ENCODE measurements around the gene ADAD2.

Gene ADAD2

DNA sequence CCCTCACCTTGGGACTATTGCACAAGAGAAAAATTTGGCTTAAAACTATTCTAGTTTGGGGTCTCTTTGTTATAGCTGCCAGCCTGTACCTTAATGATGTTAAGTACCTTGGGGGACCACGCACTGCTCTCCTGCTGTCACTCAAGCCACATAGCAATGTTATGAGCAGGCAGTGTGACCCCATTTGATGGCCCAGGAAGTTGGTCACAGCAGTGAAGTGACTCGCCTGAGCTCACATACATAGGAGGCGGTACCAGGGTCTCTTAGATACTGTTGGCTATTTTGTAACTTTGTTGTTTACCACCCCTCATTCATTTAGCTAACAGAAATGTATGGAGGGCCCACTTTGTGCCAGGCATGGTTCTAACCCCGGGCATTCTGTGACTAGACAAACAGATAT, 32.5 kb downstream of the ADAD2 start:
- CTCF ChIA-PET, result interaction anchor here (0.6 to 1.2 kb wide), 4 partner anchors 10 to 296 kb away, joined by 3 to 6 read pairs (median 4); no protein-coding TSS in a partner anchor
- H3K4me3 ChIP-seq (ENCODE audit: low read depth, low read length), result no peak overlapping the region
- TF ChIP-seq KLF17 (tag by site-specific recombination; IDR thresholded peaks at IDR 0.05) (no peak), TRIM28 (IDR thresholded peaks at IDR 0.05; ENCODE audit: borderline replicate concordance, low read length) (no peak), YY2 (tag by site-specific recombination; IDR thresholded peaks at IDR 0.05) (no peak), ZNF19 (tag by site-specific recombination; IDR thresholded peaks at IDR 0.05; ENCODE audit: low read depth) (no peak), ZNF600 (tag by site-specific recombination; IDR thresholded peaks at IDR 0.05) (no peak), ZNF639 (tag by site-specific recombination; IDR thresholded peaks at IDR 0.05) (no peak), ZNF561 (tag by site-specific recombination; IDR thresholded peaks at IDR 0.05; ENCODE audit: borderline replicate concordance) (no peak), ZNF335 (tag by site-specific recombination; conservative IDR thresholded peaks at IDR 0.05) (no peak), ZNF830 (tag by site-specific recombination; IDR thresholded peaks at IDR 0.05; ENCODE audit: low read depth) (no peak), KLF8 (tag by site-specific recombination; IDR thresholded peaks at IDR 0.05) (no peak), MYNN (tag by site-specific recombination; IDR thresholded peaks at IDR 0.05; ENCODE audit: borderline replicate concordance) (no peak), GLI4 (tag by site-specific recombination; IDR thresholded peaks at IDR 0.05) (no peak), PRDM4 (tag by site-specific recombination; IDR thresholded peaks at IDR 0.05) (no peak), PRDM10 (tag by site-specific recombination; IDR thresholded peaks at IDR 0.05) (no peak), ZNF155 (tag by site-specific recombination; IDR thresholded peaks at IDR 0.05) (no peak), ZBTB8A (tag by site-specific recombination; IDR thresholded peaks at IDR 0.05) (no peak), YY1 (tag by site-specific recombination; IDR thresholded peaks at IDR 0.05) (no peak), ZNF138 (tag by site-specific recombination; IDR thresholded peaks at IDR 0.05; ENCODE audit: borderline replicate concordance) (no peak)
- TF ChIP-seq, protein P1, sequence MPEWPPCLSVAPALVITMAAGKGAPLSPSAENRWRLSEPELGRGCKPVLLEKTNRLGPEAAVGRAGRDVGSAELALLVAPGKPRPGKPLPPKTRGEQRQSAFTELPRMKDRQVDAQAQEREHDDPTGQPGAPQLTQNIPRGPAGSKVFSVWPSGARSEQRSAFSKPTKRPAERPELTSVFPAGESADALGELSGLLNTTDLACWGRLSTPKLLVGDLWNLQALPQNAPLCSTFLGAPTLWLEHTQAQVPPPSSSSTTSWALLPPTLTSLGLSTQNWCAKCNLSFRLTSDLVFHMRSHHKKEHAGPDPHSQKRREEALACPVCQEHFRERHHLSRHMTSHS (tag by site-specific recombination; IDR thresholded peaks at IDR 0.05), result no peak
- TF ChIP-seq, protein P2, sequence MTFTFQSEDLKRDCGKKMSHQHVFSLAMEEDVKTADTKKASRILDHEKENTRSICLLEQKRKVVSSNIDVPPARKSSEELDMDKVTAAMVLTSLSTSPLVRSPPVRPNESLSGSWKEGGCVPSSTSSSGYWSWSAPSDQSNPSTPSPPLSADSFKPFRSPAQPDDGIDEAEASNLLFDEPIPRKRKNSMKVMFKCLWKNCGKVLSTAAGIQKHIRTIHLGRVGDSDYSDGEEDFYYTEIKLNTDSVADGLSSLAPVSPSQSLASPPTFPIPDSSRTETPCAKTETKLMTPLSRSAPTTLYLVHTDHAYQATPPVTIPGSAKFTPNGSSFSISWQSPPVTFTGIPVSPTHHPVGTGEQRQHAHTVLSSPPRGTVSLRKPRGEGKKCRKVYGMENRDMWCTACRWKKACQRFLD (tag by site-specific recombination; IDR thresholded peaks at IDR 0.05), result no peak
- no peak overlapping the region for H3K27ac ChIP-seq (ENCODE audit: extremely low read depth, low read depth, low read length)
- H3K9me3 ChIP-seq (ENCODE audit: control insufficient read depth, insufficient read depth, low read depth, low read length), result no peaks in the 10 kb centered on the region
- H3K36me3 ChIP-seq (ENCODE audit: control insufficient read depth in 2 of 2, insufficient read depth in 1 of 2, low read length in 2 of 2), result no peaks in the 10 kb centered on the region
- POLR2A ChIA-PET, result no interaction called here
- no peaks in the 10 kb centered on the region for H3K4me1 ChIP-seq (ENCODE audit: control insufficient read depth, insufficient read depth, low read length)

Data from HEK293 (cell line).